ENCODE measurements around the gene NKAPD1. TPM values are rescaled to one million over a fixed set of nuclear protein-coding genes. Genes with fewer than 3 reads are reported as not detected.

NKAPD1 gene
- total and polyA plus RNA-seq, 7 donors: 11.1 to 19.4 (median 16.2) TPM

DNA sequence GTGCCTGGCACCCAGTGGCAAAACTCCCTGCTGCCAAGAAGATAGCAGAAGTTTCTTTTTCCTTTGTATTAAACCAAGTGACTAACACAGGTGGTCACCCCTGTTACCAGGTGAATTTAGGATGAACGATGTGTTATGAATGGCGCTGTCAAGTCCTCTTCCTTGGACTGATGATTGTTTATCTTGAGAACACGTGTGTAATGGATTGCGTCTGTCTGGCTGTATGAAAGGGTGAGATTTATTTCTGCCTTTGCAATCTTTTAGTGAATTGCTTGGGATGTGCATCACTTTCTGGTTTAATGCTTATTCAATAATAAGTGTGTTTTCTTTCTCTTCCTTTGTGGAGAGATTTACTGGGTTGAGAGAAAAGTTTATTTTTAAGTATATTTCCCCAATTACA lies 49.0 kb downstream of the NKAPD1 start:
- no peak for DNase-seq
- WGBS, 2 donors: 74 to 82% methylated on average over 4 of the region's 4 CpGs
- Histone ChIP-seq H3K4me3 (no peak overlapping the region), H3K27ac (no peak overlapping the region), H3K27me3 (no peaks in the 10 kb centered on the region), H3K4me1 (peaks cover 0 to 7% (median under 1%) of the 10 kb centered on the region in 4 donors), H3K9me3 (no peaks in the 10 kb centered on the region), H3K36me3 (no peaks in the 10 kb centered on the region)
- intact Hi-C loops (cut with DNase I): no loop called here
- no peak for TF ChIP-seq EP300 (IDR thresholded peaks at IDR 0.05)

DNA sequence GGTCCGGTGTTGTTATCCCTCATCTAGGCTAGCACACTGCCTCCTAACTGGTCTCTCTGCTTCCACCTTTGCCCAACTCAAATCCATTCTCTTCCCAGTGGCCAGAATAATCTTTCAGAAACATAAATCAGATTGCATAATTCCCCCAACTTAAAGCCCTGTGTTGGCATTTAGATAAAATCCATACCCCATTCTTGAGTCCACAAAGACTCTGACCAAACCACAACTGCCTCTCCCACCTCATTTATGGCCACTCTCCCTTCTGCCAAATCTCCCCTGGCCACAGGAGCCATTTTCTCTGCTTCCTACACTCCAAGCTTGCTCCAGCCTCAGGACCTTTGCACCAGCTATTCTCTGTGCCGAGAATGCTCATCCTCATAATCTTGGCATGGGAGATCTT lies 53.0 kb downstream of the NKAPD1 start:
- H3K4me3 ChIP-seq: no peak overlapping the region
- DNase-seq: no peak
- 98% methylated on average over 2 of the region's 2 CpGs for WGBS, 2 donors
- intact Hi-C loops (cut with DNase I): no loop called here
- TF ChIP-seq POLR2AphosphoS5 (IDR thresholded peaks at IDR 0.05) (no peak), EP300 (IDR thresholded peaks at IDR 0.05) (no peak), POLR2A (IDR thresholded peaks at IDR 0.05) (no peak)
- TF ChIP-seq, protein P1, sequence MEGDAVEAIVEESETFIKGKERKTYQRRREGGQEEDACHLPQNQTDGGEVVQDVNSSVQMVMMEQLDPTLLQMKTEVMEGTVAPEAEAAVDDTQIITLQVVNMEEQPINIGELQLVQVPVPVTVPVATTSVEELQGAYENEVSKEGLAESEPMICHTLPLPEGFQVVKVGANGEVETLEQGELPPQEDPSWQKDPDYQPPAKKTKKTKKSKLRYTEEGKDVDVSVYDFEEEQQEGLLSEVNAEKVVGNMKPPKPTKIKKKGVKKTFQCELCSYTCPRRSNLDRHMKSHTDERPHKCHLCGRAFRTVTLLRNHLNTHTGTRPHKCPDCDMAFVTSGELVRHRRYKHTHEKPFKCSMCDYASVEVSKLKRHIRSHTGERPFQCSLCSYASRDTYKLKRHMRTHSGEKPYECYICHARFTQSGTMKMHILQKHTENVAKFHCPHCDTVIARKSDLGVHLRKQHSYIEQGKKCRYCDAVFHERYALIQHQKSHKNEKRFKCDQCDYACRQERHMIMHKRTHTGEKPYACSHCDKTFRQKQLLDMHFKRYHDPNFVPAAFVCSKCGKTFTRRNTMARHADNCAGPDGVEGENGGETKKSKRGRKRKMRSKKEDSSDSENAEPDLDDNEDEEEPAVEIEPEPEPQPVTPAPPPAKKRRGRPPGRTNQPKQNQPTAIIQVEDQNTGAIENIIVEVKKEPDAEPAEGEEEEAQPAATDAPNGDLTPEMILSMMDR (IDR thresholded peaks at IDR 0.05): no peak
- H3K36me3 ChIP-seq: no peaks in the 10 kb centered on the region
- H3K9me3 ChIP-seq: no peaks in the 10 kb centered on the region
- no peaks in the 10 kb centered on the region for H3K27me3 ChIP-seq
- no peak overlapping the region for H3K27ac ChIP-seq
- H3K4me1 ChIP-seq: peaks cover 0 to 10% (median 8%) of the 10 kb centered on the region in 4 donors

DNA sequence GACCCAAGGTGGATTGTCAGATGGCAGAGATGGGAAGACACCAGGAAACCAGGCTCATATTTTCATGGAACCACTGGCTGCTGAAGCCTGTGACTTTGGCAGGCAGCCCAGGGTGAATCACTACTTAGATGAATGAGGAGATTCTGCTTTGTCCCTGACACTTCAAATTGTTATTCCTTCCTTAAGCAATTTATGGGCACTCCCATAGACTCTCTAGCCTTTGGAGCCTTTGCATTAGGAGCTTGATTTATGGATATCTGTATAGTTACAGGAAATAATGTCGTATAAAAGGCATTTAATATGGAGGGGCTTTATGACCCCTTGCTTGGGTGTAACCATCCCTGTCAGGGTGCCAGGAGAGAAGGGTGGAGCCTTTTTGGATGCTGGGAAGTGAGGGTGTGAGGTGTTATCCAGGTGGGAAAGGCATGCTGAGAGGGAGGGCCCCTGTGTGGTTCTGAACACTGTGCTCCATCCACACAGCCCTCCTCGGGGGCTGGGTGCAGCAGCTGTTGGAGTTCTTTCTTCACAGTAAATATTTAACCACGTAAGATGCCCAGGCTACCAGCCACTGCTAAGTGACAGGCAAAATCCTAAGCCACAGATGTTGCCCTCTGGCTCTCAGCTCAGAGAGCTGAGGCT lies 54.5 kb downstream of the NKAPD1 start:
- no peak overlapping the region for H3K27ac ChIP-seq
- H3K9me3 ChIP-seq: no peaks in the 10 kb centered on the region
- peak; percentile 68 for DNase-seq
- H3K4me3 ChIP-seq: no peak overlapping the region
- no peaks in the 10 kb centered on the region for H3K27me3 ChIP-seq
- intact Hi-C loops (cut with DNase I): no loop called here
- no peaks in the 10 kb centered on the region for H3K36me3 ChIP-seq
- H3K4me1 ChIP-seq: peaks cover 0 to 10% (median 8%) of the 10 kb centered on the region in 4 donors
- 13 to 48% methylated on average over 3 of the region's 3 CpGs for WGBS, 2 donors
- TF ChIP-seq POLR2AphosphoS5 (IDR thresholded peaks at IDR 0.05): no peak

DNA sequence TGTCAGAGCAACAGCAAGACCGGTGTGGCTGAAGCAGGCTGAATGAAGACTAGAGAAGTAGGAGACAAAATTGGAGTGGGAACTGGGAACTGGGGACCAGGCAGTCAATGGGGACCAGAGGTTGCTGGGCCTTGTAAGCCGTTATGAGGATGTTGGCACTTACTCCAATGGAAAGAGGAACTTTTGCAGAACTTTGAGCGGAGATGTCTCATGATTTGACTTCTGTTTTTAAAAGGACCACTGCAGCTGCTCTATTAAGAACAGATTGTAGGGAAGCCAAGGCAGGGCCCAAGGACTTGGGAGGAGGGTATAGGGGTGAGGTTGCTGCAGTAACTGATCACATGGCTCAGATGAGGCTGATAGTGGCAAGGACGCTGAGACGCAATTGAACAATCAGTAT lies 55.6 kb downstream of the NKAPD1 start:
- Histone ChIP-seq H3K4me1 (peaks cover 0 to 10% (median 8%) of the 10 kb centered on the region in 4 donors), H3K9me3 (no peaks in the 10 kb centered on the region), H3K27ac (no peak overlapping the region), H3K36me3 (no peaks in the 10 kb centered on the region), H3K27me3 (no peaks in the 10 kb centered on the region), H3K4me3 (no peak overlapping the region)
- TF ChIP-seq POLR2A (IDR thresholded peaks at IDR 0.05) (no peak), POLR2AphosphoS5 (IDR thresholded peaks at IDR 0.05) (no peak), EP300 (IDR thresholded peaks at IDR 0.05) (no peak)
- TF ChIP-seq, protein P1 (IDR thresholded peaks at IDR 0.05): no peak
- no peak for DNase-seq
- 67 to 71% methylated on average over 5 of the region's 5 CpGs for WGBS, 2 donors
- intact Hi-C loops (cut with DNase I): no loop called here

DNA sequence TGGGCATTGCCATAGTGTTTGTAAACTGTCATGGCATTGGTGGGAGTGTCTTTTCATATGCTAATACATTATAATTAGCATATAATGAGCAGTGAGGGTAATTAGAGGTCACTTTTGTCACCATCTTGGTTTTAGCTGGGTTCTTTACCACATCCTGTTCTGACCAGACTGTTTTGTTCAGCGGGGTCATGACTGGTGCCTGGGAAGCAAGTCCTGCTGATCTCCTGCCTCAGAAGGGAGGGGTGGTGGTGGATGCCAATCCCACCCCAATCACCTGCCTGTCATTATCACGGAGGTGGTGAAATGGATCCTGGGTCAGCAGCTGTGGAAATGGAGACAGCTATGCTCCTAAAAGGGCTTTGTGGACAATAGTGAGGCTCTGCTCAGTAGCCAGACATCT lies 58.6 kb downstream of the NKAPD1 start:
- Histone ChIP-seq H3K27ac (no peak overlapping the region), H3K4me3 (no peak overlapping the region), H3K27me3 (no peaks in the 10 kb centered on the region), H3K4me1 (peaks cover 0 to 10% (median 8%) of the 10 kb centered on the region in 4 donors), H3K9me3 (no peaks in the 10 kb centered on the region), H3K36me3 (no peaks in the 10 kb centered on the region)
- TF ChIP-seq POLR2A (IDR thresholded peaks at IDR 0.05) (no peak), POLR2AphosphoS5 (IDR thresholded peaks at IDR 0.05) (no peak), EP300 (IDR thresholded peaks at IDR 0.05) (no peak)
- TF ChIP-seq, protein P1 (IDR thresholded peaks at IDR 0.05): no peak
- intact Hi-C loops (cut with DNase I): no loop called here
- no peak for DNase-seq
- WGBS, 2 donors: 39 to 58% methylated on average over 2 of the region's 2 CpGs

DNA sequence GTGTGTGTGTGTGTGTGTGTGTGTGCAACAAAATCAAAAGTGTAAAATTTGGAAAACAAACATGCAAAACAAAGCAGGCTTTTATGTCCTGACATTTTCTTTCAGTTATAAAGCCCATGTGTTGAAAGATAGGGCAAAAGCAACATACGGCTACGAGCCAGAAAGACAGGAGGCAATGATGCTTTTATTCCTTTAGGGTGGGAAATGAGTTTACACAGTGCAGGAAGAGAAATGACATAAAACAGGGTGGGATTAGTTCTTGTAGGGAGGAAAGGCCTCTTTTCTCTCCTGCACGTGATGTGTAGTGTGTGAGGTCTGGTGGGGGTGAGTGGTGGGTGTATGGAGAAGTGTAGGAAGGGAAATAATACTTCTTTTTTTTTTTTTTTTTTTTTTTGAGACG lies 60.4 kb downstream of the NKAPD1 start:
- H3K27me3 ChIP-seq: no peaks in the 10 kb centered on the region
- no peak for DNase-seq
- H3K4me3 ChIP-seq: no peak overlapping the region
- WGBS, 2 donors: 18 to 63% methylated on average over 3 of the region's 4 CpGs
- no peaks in the 10 kb centered on the region for H3K9me3 ChIP-seq
- no peaks in the 10 kb centered on the region for H3K36me3 ChIP-seq
- H3K4me1 ChIP-seq: no peaks in the 10 kb centered on the region
- TF ChIP-seq POLR2A (IDR thresholded peaks at IDR 0.05): no peak
- TF ChIP-seq EP300 (IDR thresholded peaks at IDR 0.05): no peak
- TF ChIP-seq, protein P1 (IDR thresholded peaks at IDR 0.05): no peak
- TF ChIP-seq POLR2AphosphoS5 (IDR thresholded peaks at IDR 0.05): no peak
- no peak overlapping the region for H3K27ac ChIP-seq
- intact Hi-C loops (cut with DNase I): no loop called here

All from sigmoid colon (tissue), 7 donors.